ENCODE data around the gene TWF2. TPM values are rescaled to one million over a fixed set of nuclear protein-coding genes. Genes with fewer than 3 reads are reported as not detected.

TWF2 gene
- total and polyA plus RNA-seq, 2 of the 13 experiments (the other 11 are each of a cell fraction or from before 2014, with no cell fraction given) = 45.5 to 108 TPM

DNA sequence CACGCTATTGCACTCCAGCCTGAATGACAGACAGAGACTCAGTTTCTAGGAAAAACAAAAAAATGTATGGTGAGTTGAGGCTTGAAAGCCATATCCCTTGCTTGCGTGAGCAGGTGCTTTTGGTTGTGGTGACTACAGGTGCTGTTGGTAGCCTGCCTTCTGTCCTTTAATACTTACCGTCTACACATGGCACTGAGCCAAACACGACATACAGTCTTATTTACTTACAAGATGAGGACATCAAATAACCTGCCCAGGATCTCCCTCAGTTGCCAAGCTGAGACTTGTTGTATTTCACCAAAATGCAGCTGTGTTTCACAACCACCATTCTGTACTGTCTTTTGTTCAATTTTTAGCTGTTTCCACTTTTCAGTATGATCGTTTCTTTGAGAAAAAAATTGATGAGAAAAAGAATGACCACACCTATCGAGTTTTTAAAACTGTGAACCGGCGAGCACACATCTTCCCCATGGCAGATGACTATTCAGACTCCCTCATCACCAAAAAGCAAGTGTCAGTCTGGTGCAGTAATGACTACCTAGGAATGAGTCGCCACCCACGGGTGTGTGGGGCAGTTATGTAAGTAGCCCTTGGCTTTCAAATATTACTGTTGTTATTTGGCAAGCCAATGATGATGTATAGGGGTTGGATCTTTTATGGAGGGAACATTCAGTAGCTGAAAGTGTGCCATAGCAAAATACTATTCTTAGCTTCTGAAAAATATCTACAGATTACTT, 34.5 kb downstream of the TWF2 start (continued):
- TF ChIP-seq, protein P1, sequence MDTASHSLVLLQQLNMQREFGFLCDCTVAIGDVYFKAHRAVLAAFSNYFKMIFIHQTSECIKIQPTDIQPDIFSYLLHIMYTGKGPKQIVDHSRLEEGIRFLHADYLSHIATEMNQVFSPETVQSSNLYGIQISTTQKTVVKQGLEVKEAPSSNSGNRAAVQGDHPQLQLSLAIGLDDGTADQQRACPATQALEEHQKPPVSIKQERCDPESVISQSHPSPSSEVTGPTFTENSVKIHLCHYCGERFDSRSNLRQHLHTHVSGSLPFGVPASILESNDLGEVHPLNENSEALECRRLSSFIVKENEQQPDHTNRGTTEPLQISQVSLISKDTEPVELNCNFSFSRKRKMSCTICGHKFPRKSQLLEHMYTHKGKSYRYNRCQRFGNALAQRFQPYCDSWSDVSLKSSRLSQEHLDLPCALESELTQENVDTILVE (CRISPR knock-in tag; IDR thresholded peaks at IDR 0.05) = no peak
- TF ChIP-seq, protein P2, sequence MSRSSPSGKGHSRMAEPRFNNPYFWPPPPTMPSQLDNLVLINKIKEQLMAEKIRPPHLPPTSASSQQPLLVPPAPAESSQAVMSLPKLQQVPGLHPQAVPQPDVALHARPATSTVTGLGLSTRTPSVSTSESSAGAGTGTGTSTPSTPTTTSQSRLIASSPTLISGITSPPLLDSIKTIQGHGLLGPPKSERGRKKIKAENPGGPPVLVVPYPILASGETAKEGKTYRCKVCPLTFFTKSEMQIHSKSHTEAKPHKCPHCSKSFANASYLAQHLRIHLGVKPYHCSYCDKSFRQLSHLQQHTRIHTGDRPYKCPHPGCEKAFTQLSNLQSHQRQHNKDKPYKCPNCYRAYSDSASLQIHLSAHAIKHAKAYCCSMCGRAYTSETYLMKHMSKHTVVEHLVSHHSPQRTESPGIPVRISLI (CRISPR knock-in tag; IDR thresholded peaks at IDR 0.05; ENCODE audit: borderline replicate concordance) = no peak
- TF ChIP-seq ELF1 (CRISPR knock-in tag; IDR thresholded peaks at IDR 0.05) (no peak), GATAD1 (CRISPR knock-in tag; IDR thresholded peaks at IDR 0.05) (no peak), EHMT2 (IDR thresholded peaks at IDR 0.05; ENCODE audit: borderline replicate concordance, low read depth, low read length) (no peak), ZNF180 (CRISPR knock-in tag; IDR thresholded peaks at IDR 0.05; ENCODE audit: borderline replicate concordance, low read depth) (no peak), HCFC1 (IDR thresholded peaks at IDR 0.05; ENCODE audit: low read depth, low read length) (no peak), PITX1 (CRISPR knock-in tag; IDR thresholded peaks at IDR 0.05) (no peak), MLXIP (CRISPR knock-in tag; IDR thresholded peaks at IDR 0.05; ENCODE audit: borderline replicate concordance) (no peak), IRX3 (CRISPR knock-in tag; IDR thresholded peaks at IDR 0.05; ENCODE audit: borderline replicate concordance, low read depth) (no peak)
